Measurements from ENCODE around the gene POLA2.

DNA sequence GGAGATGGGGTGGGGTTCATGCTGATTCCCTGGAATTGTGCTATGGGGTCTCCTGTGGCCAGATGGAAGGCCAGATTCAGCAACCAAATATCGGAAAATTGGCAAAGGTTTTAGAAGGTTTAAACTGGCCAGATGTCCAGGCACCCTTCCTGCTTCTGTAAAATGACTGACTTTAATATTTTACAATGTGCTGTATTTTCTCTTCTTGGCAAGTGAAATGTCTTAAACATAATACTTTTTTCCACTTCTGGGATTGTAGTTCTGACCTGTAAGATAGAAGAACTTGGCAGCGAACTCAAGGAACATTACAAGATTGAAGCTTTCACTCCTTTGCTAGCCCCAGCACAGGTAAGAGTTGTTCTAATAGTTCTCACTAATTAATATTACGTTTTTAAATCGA, 17.5 kb downstream of the POLA2 start:
- TF ChIP-seq, protein P1, sequence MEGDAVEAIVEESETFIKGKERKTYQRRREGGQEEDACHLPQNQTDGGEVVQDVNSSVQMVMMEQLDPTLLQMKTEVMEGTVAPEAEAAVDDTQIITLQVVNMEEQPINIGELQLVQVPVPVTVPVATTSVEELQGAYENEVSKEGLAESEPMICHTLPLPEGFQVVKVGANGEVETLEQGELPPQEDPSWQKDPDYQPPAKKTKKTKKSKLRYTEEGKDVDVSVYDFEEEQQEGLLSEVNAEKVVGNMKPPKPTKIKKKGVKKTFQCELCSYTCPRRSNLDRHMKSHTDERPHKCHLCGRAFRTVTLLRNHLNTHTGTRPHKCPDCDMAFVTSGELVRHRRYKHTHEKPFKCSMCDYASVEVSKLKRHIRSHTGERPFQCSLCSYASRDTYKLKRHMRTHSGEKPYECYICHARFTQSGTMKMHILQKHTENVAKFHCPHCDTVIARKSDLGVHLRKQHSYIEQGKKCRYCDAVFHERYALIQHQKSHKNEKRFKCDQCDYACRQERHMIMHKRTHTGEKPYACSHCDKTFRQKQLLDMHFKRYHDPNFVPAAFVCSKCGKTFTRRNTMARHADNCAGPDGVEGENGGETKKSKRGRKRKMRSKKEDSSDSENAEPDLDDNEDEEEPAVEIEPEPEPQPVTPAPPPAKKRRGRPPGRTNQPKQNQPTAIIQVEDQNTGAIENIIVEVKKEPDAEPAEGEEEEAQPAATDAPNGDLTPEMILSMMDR (IDR thresholded peaks at IDR 0.05), result no peak
- TF ChIP-seq POLR2A (IDR thresholded peaks at IDR 0.05), result no peak

All from testis (tissue), 2 donors.